ENCODE measurements around the gene KRT39. TPM values are rescaled to one million over a fixed set of nuclear protein-coding genes. Genes with fewer than 3 reads are reported as not detected.

KRT39 gene
- not detected for polyA plus RNA-seq (2012; ENCODE audit: missing spikeins)

DNA sequence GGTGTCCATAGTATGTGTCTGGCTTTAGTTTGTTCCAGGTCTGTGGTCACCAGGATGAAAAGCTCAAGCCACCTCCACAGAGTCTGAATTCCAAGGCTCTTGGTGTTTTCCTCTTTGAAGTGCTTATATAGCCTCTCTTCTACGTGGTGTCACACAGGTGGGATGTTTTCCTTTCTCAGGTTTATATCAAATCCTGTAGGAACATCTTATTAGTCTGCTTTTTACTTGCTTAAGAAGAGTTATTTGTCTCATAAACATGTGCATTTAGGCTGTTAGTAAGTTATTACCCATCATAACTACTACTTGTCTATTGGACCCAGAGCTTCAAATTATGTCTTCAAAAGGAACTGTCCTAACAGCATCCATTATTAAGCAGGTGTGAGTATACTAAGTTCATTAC, at the start of gene KRT39:
KRT39 (minus strand) TSS at position 101 of the 400 bp plus-strand sequence; CDS start at position 9, 92 bp downstream.
- DNase-seq (ENCODE audit: insufficient read length) (no peak), FAIRE-seq (no peak)
- no peak for TF ChIP-seq POLR2A (IDR thresholded peaks at IDR 0.05; ENCODE audit: low read depth, low read length)
- no peak for TF ChIP-seq TAF1 (IDR thresholded peaks at IDR 0.05; ENCODE audit: borderline replicate concordance, low read depth, low read length)
- TF ChIP-seq POLR2AphosphoS5 (IDR thresholded peaks at IDR 0.05; ENCODE audit: low read depth, low read length): no peak

DNA sequence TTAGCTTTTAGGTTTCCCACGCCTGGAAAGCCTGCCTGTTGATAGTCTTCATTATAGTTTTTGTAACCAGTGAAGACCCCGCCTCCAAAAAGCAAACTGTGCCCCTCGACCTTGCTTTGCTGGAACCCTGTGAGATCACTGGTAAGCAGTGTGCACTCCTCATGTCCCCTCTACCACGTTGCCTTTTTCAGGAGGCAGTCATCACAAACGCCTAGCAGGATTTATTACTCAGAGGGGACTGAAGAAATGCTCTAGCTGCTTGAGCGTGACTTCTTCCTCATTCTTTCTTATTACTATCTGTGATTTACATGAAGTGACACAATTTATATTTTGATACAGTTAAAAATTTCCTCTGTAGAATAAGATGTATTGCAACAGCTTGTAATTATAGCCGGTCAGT, 48.7 kb upstream of the KRT39 start:
- TF ChIP-seq POLR2A (IDR thresholded peaks at IDR 0.05; ENCODE audit: low read depth, low read length) (no peak), TAF1 (IDR thresholded peaks at IDR 0.05; ENCODE audit: borderline replicate concordance, low read depth, low read length) (no peak), POLR2AphosphoS5 (IDR thresholded peaks at IDR 0.05; ENCODE audit: low read depth, low read length) (no peak)
- FAIRE-seq: no peak
- DNase-seq (ENCODE audit: insufficient read length): no peak

DNA sequence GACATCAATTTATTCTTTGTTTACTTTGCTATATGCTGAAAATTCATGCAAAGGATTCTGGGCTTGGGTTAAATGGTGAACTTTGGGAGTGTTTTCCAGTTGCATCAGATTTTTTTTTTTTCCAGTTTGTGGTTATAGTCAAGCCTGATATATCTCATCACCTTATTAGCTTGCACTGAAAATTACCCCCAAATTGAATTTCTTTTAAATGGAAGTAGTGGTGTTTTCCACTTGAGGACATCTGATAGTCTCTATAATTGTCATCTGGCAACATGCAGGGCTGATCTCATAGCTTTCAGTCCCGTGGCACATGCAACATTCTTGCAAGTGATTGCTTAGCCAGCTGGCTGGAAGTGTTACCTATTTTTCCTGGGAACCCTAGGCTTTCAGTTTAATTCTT, 46.9 kb upstream of the KRT39 start:
- no peak for TF ChIP-seq POLR2A (IDR thresholded peaks at IDR 0.05; ENCODE audit: low read depth, low read length)
- no peak for TF ChIP-seq TAF1 (IDR thresholded peaks at IDR 0.05; ENCODE audit: borderline replicate concordance, low read depth, low read length)
- TF ChIP-seq POLR2AphosphoS5 (IDR thresholded peaks at IDR 0.05; ENCODE audit: low read depth, low read length): no peak
- FAIRE-seq (no peak), DNase-seq (ENCODE audit: insufficient read length) (no peak)

DNA sequence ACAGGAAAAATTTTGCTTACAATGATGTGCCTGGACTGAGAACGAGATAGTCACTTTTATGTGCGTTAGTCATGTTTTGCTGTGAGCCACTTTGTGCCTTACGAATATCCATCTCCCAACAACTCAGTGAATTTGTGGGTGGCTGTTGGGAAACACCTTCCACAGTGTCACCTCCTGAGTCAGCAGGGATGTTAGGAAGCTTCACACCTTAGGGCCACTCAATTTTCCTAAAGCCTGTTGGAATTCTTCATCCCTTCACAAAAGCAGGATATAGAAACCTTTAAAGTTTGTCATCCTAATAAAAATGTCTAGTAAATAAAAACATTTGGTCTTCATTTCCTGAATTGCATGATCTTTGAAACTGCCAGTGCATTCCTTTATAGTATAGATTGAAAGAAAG, 46.4 kb upstream of the KRT39 start:
- no peak for DNase-seq (ENCODE audit: insufficient read length)
- no peak for FAIRE-seq
- no peak for TF ChIP-seq TAF1 (IDR thresholded peaks at IDR 0.05; ENCODE audit: borderline replicate concordance, low read depth, low read length)
- TF ChIP-seq POLR2AphosphoS5 (IDR thresholded peaks at IDR 0.05; ENCODE audit: low read depth, low read length): no peak
- TF ChIP-seq POLR2A (IDR thresholded peaks at IDR 0.05; ENCODE audit: low read depth, low read length): no peak

DNA sequence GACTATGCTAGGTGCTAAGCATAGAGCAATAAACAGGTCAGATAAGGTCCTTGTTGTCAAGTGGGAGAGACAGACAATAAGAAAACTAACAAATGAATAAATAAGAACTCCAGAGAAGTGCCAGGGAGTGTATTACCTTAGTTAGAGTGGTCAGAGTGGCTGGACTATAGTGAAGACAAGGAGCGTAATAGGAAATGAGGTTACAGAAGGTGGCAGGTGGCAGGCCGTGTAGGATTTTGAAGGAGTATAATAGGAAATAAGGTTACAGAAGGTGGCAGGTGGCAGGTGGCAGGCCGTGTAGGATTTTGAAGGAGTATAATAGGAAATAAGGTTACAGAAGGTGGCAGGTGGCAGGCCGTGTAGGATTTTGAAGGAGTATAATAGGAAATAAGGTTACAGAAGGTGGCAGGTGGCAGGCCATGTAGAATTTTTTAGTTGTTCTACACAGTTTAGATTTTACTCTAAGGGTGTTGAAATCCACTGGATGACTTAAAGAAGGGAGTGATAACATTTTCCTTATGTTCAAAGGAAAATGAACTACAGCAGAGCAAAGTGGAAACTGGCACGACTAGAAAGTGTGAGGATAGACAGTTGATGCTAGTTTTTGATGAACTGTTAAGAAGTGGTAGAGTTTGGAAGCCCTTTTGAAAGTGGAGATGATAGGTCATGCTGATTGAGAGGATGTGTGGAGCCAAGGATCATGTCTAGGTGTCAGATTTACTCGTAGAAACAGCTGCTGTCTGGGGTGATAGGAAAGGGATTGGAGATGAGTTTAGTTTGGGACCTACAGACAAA, 45.8 kb upstream of the KRT39 start:
- TF ChIP-seq POLR2A (IDR thresholded peaks at IDR 0.05; ENCODE audit: low read depth, low read length): no peak
- no peak for TF ChIP-seq POLR2AphosphoS5 (IDR thresholded peaks at IDR 0.05; ENCODE audit: low read depth, low read length)
- no peak for TF ChIP-seq TAF1 (IDR thresholded peaks at IDR 0.05; ENCODE audit: borderline replicate concordance, low read depth, low read length)
- no peak for FAIRE-seq
- no peak for DNase-seq (ENCODE audit: insufficient read length)

DNA sequence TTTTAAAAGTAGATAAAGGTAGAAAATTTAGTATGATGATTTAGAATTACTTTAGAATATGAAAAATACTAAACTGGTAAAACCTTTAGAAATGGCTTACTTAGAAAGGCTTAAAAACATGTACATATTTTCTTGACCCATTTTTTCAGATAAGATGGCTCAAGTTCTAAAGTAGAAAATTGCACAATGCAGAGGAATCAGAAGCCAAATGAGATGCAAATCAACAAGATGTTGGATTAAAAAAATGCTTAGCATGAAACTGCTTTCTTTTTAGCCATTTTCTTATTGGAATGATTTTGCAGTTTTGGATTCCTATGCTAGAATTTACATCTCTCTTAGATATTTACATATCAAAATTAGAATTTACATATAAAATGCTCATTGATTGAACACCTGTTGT, 43.7 kb upstream of the KRT39 start:
- TF ChIP-seq TAF1 (IDR thresholded peaks at IDR 0.05; ENCODE audit: borderline replicate concordance, low read depth, low read length) (no peak), POLR2A (IDR thresholded peaks at IDR 0.05; ENCODE audit: low read depth, low read length) (no peak), POLR2AphosphoS5 (IDR thresholded peaks at IDR 0.05; ENCODE audit: low read depth, low read length) (no peak)
- DNase-seq (ENCODE audit: insufficient read length): no peak
- no peak for FAIRE-seq

DNA sequence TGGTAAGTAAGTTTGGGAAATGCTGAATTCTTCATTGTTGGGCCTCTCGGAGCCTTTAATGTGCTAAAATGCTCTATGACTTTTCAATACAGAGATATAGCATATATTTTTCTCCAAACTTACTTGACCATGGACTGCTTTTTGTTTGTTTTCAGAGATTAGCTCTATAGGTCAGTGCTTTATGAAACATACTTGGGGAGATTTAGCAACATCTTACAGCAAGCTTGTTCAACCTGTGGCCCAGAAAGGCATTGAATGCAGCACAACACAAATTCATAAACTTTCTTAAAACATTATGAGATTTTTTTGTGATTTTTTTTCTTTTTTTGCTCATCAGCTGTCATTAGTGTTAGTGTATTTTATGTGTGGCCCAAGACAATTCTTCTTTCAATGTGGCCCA, 43.2 kb upstream of the KRT39 start:
- FAIRE-seq (no peak), DNase-seq (ENCODE audit: insufficient read length) (no peak)
- TF ChIP-seq TAF1 (IDR thresholded peaks at IDR 0.05; ENCODE audit: borderline replicate concordance, low read depth, low read length) (no peak), POLR2AphosphoS5 (IDR thresholded peaks at IDR 0.05; ENCODE audit: low read depth, low read length) (no peak), POLR2A (IDR thresholded peaks at IDR 0.05; ENCODE audit: low read depth, low read length) (no peak)

DNA sequence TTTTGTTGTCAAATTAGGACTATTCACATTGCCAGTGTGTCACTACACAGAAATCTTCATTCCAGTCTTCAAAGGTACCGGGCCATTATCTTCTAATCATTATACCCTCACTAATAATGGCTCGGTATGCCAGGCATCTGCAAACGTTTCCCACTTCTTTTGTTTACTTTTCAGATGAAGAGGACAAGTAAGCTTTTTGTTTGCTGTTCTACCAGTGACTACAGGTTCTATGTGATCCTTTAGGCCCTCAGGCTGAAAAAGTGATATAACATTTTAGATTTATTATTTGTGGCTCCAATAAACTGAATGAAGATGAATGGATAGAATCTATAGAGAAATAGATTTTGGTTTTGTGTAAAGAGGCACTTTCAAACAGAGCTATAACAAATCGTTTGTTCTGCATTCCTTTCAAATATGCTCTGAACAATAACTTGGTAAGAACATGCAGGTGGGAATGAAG, 42.6 kb upstream of the KRT39 start:
- DNase-seq (ENCODE audit: insufficient read length) (no peak), FAIRE-seq (no peak)
- no peak for TF ChIP-seq TAF1 (IDR thresholded peaks at IDR 0.05; ENCODE audit: borderline replicate concordance, low read depth, low read length)
- TF ChIP-seq POLR2AphosphoS5 (IDR thresholded peaks at IDR 0.05; ENCODE audit: low read depth, low read length): no peak
- no peak for TF ChIP-seq POLR2A (IDR thresholded peaks at IDR 0.05; ENCODE audit: low read depth, low read length)

DNA sequence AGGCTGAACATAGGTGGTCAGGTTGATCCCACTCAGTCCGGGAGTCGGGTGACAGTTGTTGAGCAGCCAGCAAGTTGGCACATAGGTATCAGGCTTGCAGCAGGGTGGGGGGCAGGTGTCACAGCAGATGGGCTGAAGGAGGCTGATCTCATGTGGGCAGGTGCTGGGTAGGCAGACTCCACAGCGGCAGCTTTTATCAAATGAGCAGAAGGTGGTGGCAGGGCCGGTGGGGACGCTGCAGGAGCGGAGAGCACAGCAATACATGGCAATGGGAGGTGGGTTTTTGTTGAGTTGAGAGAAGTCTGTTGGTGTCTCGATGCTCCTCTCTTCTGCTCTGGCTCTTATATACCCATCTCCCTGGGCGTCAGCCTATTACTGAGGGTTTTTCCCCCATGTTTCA, 42.1 kb upstream of the KRT39 start, which contains the start of gene KRTAP3-1:
KRTAP3-1 (minus strand) TSS at position 318 of the 400 bp plus-strand sequence; CDS start at position 264, 54 bp downstream.
- no peak for DNase-seq (ENCODE audit: insufficient read length)
- TF ChIP-seq TAF1 (IDR thresholded peaks at IDR 0.05; ENCODE audit: borderline replicate concordance, low read depth, low read length) (no peak), POLR2AphosphoS5 (IDR thresholded peaks at IDR 0.05; ENCODE audit: low read depth, low read length) (no peak), POLR2A (IDR thresholded peaks at IDR 0.05; ENCODE audit: low read depth, low read length) (no peak)
- FAIRE-seq: no peak

DNA sequence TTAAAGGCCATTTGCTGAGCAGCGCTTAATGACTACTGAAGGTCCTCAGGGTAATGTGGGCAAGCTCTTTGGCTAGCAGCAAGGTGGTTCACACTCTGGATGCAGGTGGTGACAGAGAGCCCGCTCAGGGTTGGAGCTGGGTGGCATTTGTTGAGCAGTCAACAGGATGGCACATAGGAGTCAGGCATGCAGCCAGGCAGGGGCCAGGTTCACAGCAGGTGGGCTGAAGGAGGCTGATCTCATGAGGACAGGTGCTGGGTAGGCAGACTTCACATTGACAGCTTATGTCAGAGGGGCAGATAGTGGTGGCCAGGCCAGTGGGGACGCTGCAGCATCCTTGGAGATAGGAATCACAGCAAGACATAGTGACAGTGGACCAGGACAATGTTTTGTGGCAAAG, 37.6 kb upstream of the KRT39 start:
- FAIRE-seq (no peak), DNase-seq (ENCODE audit: insufficient read length) (no peak)
- TF ChIP-seq POLR2A (IDR thresholded peaks at IDR 0.05; ENCODE audit: low read depth, low read length): no peak
- no peak for TF ChIP-seq POLR2AphosphoS5 (IDR thresholded peaks at IDR 0.05; ENCODE audit: low read depth, low read length)
- no peak for TF ChIP-seq TAF1 (IDR thresholded peaks at IDR 0.05; ENCODE audit: borderline replicate concordance, low read depth, low read length)

DNA sequence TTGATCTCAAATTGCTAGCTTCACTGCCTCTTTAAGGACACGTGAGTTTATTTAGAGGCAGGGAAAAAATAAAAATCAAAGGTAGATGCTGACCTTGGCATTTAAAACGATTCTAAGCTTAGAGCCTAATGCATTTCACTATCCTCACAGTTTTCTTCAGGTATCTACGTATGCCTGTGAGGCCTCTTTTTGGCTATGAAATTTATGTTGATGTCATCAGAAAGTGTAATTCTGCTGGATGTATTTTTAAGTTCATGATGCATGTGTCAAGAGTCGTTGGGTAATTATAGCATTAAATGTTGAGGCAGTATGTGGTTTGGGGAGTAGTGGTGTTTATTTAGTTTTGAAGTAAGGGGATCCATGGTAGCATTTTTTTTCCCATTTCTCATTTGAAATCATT, 37.2 kb upstream of the KRT39 start:
- no peak for DNase-seq (ENCODE audit: insufficient read length)
- no peak for FAIRE-seq
- TF ChIP-seq TAF1 (IDR thresholded peaks at IDR 0.05; ENCODE audit: borderline replicate concordance, low read depth, low read length) (no peak), POLR2A (IDR thresholded peaks at IDR 0.05; ENCODE audit: low read depth, low read length) (no peak), POLR2AphosphoS5 (IDR thresholded peaks at IDR 0.05; ENCODE audit: low read depth, low read length) (no peak)

DNA sequence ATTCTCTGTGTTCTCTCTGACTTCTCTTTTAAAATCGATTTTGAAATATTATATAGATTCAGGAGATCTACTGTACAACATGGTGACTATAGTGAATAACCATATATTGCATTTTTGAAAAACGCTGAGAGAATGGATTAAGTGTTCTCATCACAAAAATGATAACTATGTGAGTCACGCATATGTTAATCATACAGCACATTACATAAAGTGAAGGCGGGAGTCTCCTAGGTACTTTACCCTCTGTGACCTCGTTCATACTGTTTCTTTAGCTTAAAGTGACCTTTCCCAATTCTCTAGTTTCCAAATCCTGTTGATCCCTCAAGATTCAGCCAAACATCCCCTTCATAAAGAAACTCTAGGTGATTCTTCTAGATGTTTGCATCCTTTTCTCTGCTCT, 36.1 kb upstream of the KRT39 start:
- FAIRE-seq (no peak), DNase-seq (ENCODE audit: insufficient read length) (no peak)
- TF ChIP-seq TAF1 (IDR thresholded peaks at IDR 0.05; ENCODE audit: borderline replicate concordance, low read depth, low read length) (no peak), POLR2A (IDR thresholded peaks at IDR 0.05; ENCODE audit: low read depth, low read length) (no peak), POLR2AphosphoS5 (IDR thresholded peaks at IDR 0.05; ENCODE audit: low read depth, low read length) (no peak)

Measured in GM12892 (cell line).